HepG2 (cell line): ENCODE measurements around the gene CCT7. TPM values are rescaled to one million over a fixed set of nuclear protein-coding genes. Genes with fewer than 3 reads are reported as not detected.

Experiments used
- ATF7-NPFF ChIP-seq: sonication (generic); formaldehyde crosslinking; IDR thresholded peaks from 2 replicates; pipeline ENCODE4 v1.8.1; 2023; ENCODE audit warnings: mild to moderate bottlenecking, low read depth, missing genetic modification reagents, moderate library complexity
- BHLHE40 ChIP-seq: IDR thresholded peaks from 2 replicates; pipeline ENCODE4 v1.6.1; 2011; ENCODE audit warnings: low read length, improper control_type of control experiment
- EZH2 ChIP-seq: conservative IDR thresholded peaks from 2 replicates; pipeline ENCODE4 v1.6.1; 2012; ENCODE audit warnings: mild to moderate bottlenecking, low read depth, low read length, moderate library complexity
- FOSL2 ChIP-seq: sonication (generic); formaldehyde crosslinking; IDR thresholded peaks from 2 replicates; pipeline ENCODE4 v1.4.0; 2020; ENCODE audit warnings: missing genetic modification reagents
- FOXA1 ChIP-seq, 2 experiments: fragments of 450-650 bp in 1 of 2; sonication (generic) in 1 of 2; formaldehyde crosslinking in 1 of 2; IDR thresholded peaks; 2 replicates each; pipeline versions ENCODE4 v1.4.0 to v1.6.1; 2016 to 2020; ENCODE audit warnings: missing genetic modification reagents in 1 of 2
- RAD51 ChIP-seq: fragments of 450-650 bp; IDR thresholded peaks from 2 replicates; pipeline ENCODE4 v1.6.1; 2016; ENCODE audit warnings: borderline replicate concordance
- REXO4 ChIP-seq: sonication (generic); formaldehyde crosslinking; IDR thresholded peaks from 2 replicates; pipeline ENCODE4 v1.8.0; 2022; ENCODE audit warnings: missing genetic modification reagents, mild to moderate bottlenecking, borderline replicate concordance
- SOX5 ChIP-seq: IDR thresholded peaks from 2 replicates; pipeline ENCODE4 v1.6.1; 2016; ENCODE audit warnings: borderline replicate concordance
- TOPORS ChIP-seq: sonication (generic); formaldehyde crosslinking; IDR thresholded peaks from 2 replicates; pipeline ENCODE4 v1.8.0; 2023; ENCODE audit warnings: mild to moderate bottlenecking, missing genetic modification reagents
- ZKSCAN8 ChIP-seq: IDR thresholded peaks from 2 replicates; pipeline ENCODE4 v1.6.1; 2016; ENCODE audit warnings: borderline replicate concordance, missing genetic modification reagents, missing compliant biosample characterization
- ZNF281 ChIP-seq: sonication (generic); formaldehyde crosslinking; IDR thresholded peaks from 2 replicates; pipeline ENCODE4 v1.4.0; 2020; ENCODE audit warnings: missing genetic modification reagents, borderline replicate concordance
- ZNF407 ChIP-seq: sonication (generic); formaldehyde crosslinking; IDR thresholded peaks from one replicate; pipeline ENCODE4 v1.5.1; 2020; ENCODE audit warnings: mild to moderate bottlenecking, missing genetic modification reagents; ENCODE audit errors: not compliant biosample characterization
- ZNF501 ChIP-seq: sonication (generic); formaldehyde crosslinking; IDR thresholded peaks from 2 replicates; pipeline ENCODE4 v1.5.1; 2020; ENCODE audit warnings: mild to moderate bottlenecking, moderate library complexity, missing genetic modification reagents
- ZNF564 ChIP-seq: sonication (generic); formaldehyde crosslinking; IDR thresholded peaks from 2 replicates; pipeline ENCODE4 v1.8.1; 2023; ENCODE audit warnings: mild to moderate bottlenecking, missing genetic modification reagents
- ZNF776 ChIP-seq: sonication (generic); formaldehyde crosslinking; IDR thresholded peaks from 2 replicates; pipeline ENCODE4 v1.4.0; 2020; ENCODE audit warnings: mild to moderate bottlenecking, missing genetic modification reagents
- ZSCAN25 ChIP-seq: sonication (generic); formaldehyde crosslinking; IDR thresholded peaks from 2 replicates; pipeline ENCODE4 v1.8.0; 2022; ENCODE audit warnings: mild to moderate bottlenecking, missing genetic modification reagents
- polyA plus RNA-seq, 8 experiments: library from polyadenylated mRNA; depleted of rRNA in 3 of 8; stranded (reverse) in 7 of 8; unstranded in 1 of 8; fragments of >200 nt; fragmentation: Illumina TruSeq in 4 of 8; extraction: Trizol in 4 of 8; gene quantifications; 2 replicates each; pipeline versions ENCODE4 v1.2.1 to v1.2.3, GENCODE V29; 2011 to 2016; ENCODE audit warnings: low read depth in 4 of 8, missing spikeins in 1 of 8, mixed read lengths in 1 of 8; ENCODE audit not compliant: insufficient read depth in 1 of 8
- total RNA-seq, 5 experiments: library from RNA; depleted of rRNA; stranded (reverse); fragments of >200 nt; fragmentation: Illumina TruSeq; extraction: Trizol; gene quantifications; 2 replicates each; pipeline ENCODE4 v1.2.3, GENCODE V29; 2016; ENCODE audit warnings: low read depth in 1 of 5

CCT7 gene
- total and polyA plus RNA-seq, 2 of the 13 experiments (the other 11 are each of a cell fraction or from before 2014, with no cell fraction given): 347 to 517 TPM

GRCh38 chr2:73284296-73285158 lies 50.4 kb downstream of the CCT7 start, which contains the start of gene FBXO41 (continued):
- TF ChIP-seq ZSCAN25 (CRISPR knock-in tag): 0 out of 2 replicates have a peak, but pooled peaks have one; percentile 18
- peak; percentile 14; the same call in 1 of the 2 replicates for TF ChIP-seq SOX5
- peak; percentile 13; the same call in 1 of the 2 replicates for TF ChIP-seq ATF7-NPFF (CRISPR knock-in tag)
- TF ChIP-seq BHLHE40: no peak
- TF ChIP-seq ZNF501: peak; percentile 44
- TF ChIP-seq TOPORS (CRISPR knock-in tag): 0 out of 2 replicates have a peak, but pooled peaks have one; percentile 48
- TF ChIP-seq RAD51: no peak
- TF ChIP-seq REXO4 (CRISPR knock-in tag): 0 out of 2 replicates have a peak, but pooled peaks have one; percentile 50
- TF ChIP-seq ZNF407 (CRISPR knock-in tag): peak; percentile 40
- no peak for TF ChIP-seq EZH2
- no peak for TF ChIP-seq FOXA1 (IDR thresholded peaks at IDR 0.05)
- no peak; the same call in 1 of the 2 replicates for TF ChIP-seq FOXA1 (CRISPR knock-in tag; IDR thresholded peaks at IDR 0.05)
- TF ChIP-seq ZNF281 (CRISPR knock-in tag): peak; percentile 59; the same call in 1 of the 2 replicates
- TF ChIP-seq ZNF776 (CRISPR knock-in tag): peak; percentile 60
- peak; percentile 65; the same call in 1 of the 2 replicates for TF ChIP-seq ZNF564 (CRISPR knock-in tag)
- TF ChIP-seq ZKSCAN8 (CRISPR knock-in tag): no peak
- TF ChIP-seq FOSL2 (CRISPR knock-in tag): peak; percentile 8; the same call in 1 of the 2 replicates
